HG03095 (cell line): ENCODE measurements around the gene SHFL.

ENCODE experiments used
- ATAC-seq: cut with Tn5 transposase; IDR thresholded peaks from one replicate; pipeline ENCODE4 v1.9.1; 2021; ENCODE audit warnings: moderate library complexity; ENCODE audit not compliant: unreplicated experiment

Gene SHFL

GRCh38 chr19:10085641-10086590 lies at the start of gene SHFL:
Gene SHFL (plus strand): TSS chr19:10086317. CDS start chr19:10086428, 111 bp downstream.
- peak; percentile 72 for ATAC-seq

GRCh38 chr19:10036601-10037071 lies 49.5 kb upstream of the SHFL start:
- no peak for ATAC-seq

GRCh38 chr19:10037367-10037766 lies 48.8 kb upstream of the SHFL start:
- no peak for ATAC-seq

GRCh38 chr19:10037809-10038208 lies 48.3 kb upstream of the SHFL start:
- ATAC-seq: no peak

- no peak for ATAC-seq
These were observed 42.7 kb upstream of the SHFL start for GRCh38 chr19:10043286-10043927.

GRCh38 chr19:10044390-10044789 lies 41.7 kb upstream of the SHFL start:
- no peak for ATAC-seq

GRCh38 chr19:10045371-10045770 lies 40.7 kb upstream of the SHFL start:
- ATAC-seq: no peak

GRCh38 chr19:10049626-10050025 lies 36.5 kb upstream of the SHFL start:
- ATAC-seq: no peak

- no peak for ATAC-seq
These were observed 33.3 kb upstream of the SHFL start for GRCh38 chr19:10052602-10053360.

- ATAC-seq: no peak
These were observed 24.3 kb upstream of the SHFL start for GRCh38 chr19:10061717-10062310.

- ATAC-seq: no peak
These were observed 17.9 kb upstream of the SHFL start for GRCh38 chr19:10068205-10068604.

GRCh38 chr19:10069046-10069445 lies 17.1 kb upstream of the SHFL start:
- ATAC-seq: no peak

- ATAC-seq: no peak
These were observed 15.2 kb upstream of the SHFL start for GRCh38 chr19:10070730-10071446.

- ATAC-seq: no peak
These were observed 12.0 kb upstream of the SHFL start for GRCh38 chr19:10074153-10074552.

GRCh38 chr19:10076535-10076934 lies 9.6 kb upstream of the SHFL start:
- ATAC-seq: no peak

GRCh38 chr19:10078329-10078728 lies 7.8 kb upstream of the SHFL start:
- no peak for ATAC-seq

GRCh38 chr19:10079031-10079453 lies 7.1 kb upstream of the SHFL start:
- no peak for ATAC-seq

- no peak for ATAC-seq
These were observed 2.2 kb upstream of the SHFL start for GRCh38 chr19:10083911-10084310.

GRCh38 chr19:10084803-10085202 lies 1.3 kb upstream of the SHFL start:
- ATAC-seq: no peak

- no peak for ATAC-seq
These were observed 575 bp downstream of the SHFL start for GRCh38 chr19:10086591-10087192.
